HEK293T (cell line): Measurements from ENCODE around the gene SHISA7.

Experiments
- FOXA1 ChIP-seq: fragments of 450-650 bp; IDR thresholded peaks from 2 replicates; pipeline ENCODE4 v1.6.1; 2016; ENCODE audit warnings: mild to moderate bottlenecking
- FOXM1 ChIP-seq: fragments of 450-650 bp; IDR thresholded peaks from 2 replicates; pipeline ENCODE4 v1.6.1; 2017; ENCODE audit warnings: mild to moderate bottlenecking, borderline replicate concordance
- HDGF ChIP-seq: fragments of 450-650 bp; IDR thresholded peaks from 2 replicates; pipeline ENCODE4 v1.6.1; 2017; ENCODE audit warnings: antibody characterized with exemption, borderline replicate concordance
- SP1 ChIP-seq: fragments of 450-650 bp; IDR thresholded peaks from 2 replicates; pipeline ENCODE4 v1.6.1; 2017
- SUZ12 ChIP-seq: fragments of 450-650 bp; IDR thresholded peaks from 2 replicates; pipeline ENCODE4 v1.6.1; 2016; ENCODE audit warnings: mild to moderate bottlenecking
- TARDBP ChIP-seq: fragments of 450-650 bp; IDR thresholded peaks from 2 replicates; pipeline ENCODE4 v1.6.1; 2016

DNA sequence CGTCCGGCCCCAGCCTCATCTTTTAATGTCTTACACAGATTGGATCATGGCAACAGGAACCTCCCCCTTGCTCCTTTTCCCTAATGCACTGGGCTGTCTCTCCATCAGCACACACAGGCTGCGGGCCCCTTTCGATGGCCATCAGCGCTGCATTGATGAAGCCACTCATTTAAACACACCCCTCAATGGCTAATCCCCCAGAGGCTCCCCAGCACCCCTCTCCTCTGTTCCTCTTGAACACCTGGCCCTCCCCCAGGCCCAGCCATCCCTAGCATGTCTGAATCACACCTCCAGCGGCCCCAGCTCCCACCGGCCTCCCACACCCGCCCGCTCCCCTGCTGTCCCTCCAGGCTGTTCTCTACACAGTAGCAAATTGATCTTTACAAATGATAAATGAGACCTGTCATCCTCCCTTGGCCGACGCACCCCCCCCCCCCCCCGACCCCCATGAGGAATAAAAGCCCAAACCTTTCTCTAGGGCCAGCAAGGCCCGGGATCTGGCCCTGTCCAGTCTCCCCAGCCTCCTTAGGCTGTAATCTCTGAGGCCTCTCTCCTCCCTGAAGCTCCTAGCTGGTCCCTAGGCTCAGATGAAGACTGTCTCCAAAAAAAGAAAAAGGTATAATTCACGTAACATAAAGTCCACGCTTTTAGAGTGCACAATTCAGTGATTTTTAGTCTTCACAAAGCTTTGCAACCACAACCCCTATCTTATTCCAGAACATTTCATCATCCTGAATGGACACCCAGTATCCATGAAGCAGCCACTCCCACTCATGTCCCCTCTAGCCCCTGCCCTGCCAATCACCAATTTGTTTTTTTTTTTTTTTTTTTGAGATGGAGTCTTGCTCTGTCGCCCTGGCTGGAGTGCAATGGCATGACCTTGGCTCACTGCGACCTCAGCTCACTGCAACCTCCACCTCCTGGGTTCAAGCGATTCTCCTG lies 50.0 kb downstream of the SHISA7 start:
- TF ChIP-seq SUZ12 (no peak), FOXM1 (no peak), SP1 (no peak), FOXA1 (no peak), TARDBP (no peak), HDGF (no peak)
